ENCODE results near the gene COG4.
"Not testable (repeated sequence)": the region's sequence is repeated elsewhere in the genome, so short reads cannot be mapped to it uniquely, and the experiment has no call there.

The COG4 gene

GRCh38 chr16:70551788-70552187, 28.4 kb upstream of the COG4 start:
- no peaks in the 10 kb centered on the region for H3K4me1 Mint-ChIP-seq
- H3K36me3 Mint-ChIP-seq = peaks cover 62% of the 10 kb centered on the region
- no peak overlapping the region for H3K4me3 Mint-ChIP-seq
- CTCF ChIA-PET = no interaction called here
- DNase-seq = no peak
- no peaks in the 10 kb centered on the region for H3K9me3 Mint-ChIP-seq
- H3K27me3 Mint-ChIP-seq = no peaks in the 10 kb centered on the region
- H3K27ac Mint-ChIP-seq = no peak overlapping the region

DNA sequence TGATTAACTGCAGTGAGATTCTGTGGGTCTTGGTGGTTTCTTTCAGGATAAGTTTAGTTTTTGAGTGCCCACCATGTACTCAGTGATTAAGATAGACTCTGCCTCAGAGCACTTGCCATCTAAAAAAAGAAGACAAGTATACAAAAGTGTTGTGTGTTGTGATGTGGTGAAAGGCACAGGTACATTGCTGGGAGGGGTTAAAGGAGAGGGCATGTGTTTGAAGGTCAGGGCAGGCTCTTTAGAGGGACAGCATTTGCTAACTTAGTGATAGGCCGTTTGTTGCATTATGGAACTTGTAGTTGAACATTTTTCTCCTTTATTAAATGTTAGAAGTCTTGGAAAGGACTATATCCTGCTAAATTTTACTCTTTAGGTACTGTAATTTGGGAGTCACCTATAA, 26.7 kb upstream of the COG4 start:
- no peaks in the 10 kb centered on the region for H3K27me3 Mint-ChIP-seq
- H3K4me3 Mint-ChIP-seq = no peak overlapping the region
- no peak for DNase-seq
- CTCF ChIA-PET = interaction anchor here (0.6 kb wide), 1 partner anchor 283 kb away, joined by 4 read pairs; no protein-coding TSS in a partner anchor
- H3K4me1 Mint-ChIP-seq = no peaks in the 10 kb centered on the region
- H3K27ac Mint-ChIP-seq = peak overlapping the region; percentile 45
- H3K36me3 Mint-ChIP-seq = peaks cover 59% of the 10 kb centered on the region
- H3K9me3 Mint-ChIP-seq = no peaks in the 10 kb centered on the region

GRCh38 chr16:70548936-70549335, 25.6 kb upstream of the COG4 start:
- Mint-ChIP-seq H3K9me3 (no peaks in the 10 kb centered on the region), H3K4me1 (no peaks in the 10 kb centered on the region)
- no peak for DNase-seq

DNA sequence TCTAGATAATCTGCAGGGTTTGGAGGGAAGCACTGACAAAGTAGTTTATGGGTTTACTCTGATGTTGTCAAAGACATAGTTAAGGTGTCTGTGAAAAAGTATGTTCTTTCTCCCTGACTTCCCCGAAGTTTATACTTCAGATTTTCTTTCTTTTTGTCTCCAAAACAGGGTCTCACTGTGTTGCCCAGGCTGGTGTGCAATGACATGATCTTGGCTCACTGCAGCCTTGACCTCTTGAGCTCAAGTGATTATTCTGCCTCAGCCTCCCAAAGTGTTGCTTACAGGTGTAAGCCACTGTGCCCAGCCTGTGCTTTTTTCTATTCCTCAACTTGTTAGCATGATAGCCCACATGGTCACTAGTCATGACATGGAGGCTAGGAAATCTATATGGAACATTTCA, 21.2 kb upstream of the COG4 start:
- CTCF ChIA-PET = no interaction called here

More at GRCh38 chr16:70548936-70549335, 25.6 kb upstream of the COG4 start:
- H3K36me3 Mint-ChIP-seq = peaks cover 58% of the 10 kb centered on the region
- CTCF ChIA-PET = interaction anchor here (1.3 to 2.0 kb wide), 2 partner anchors 12 to 223 kb away, joined by 4 to 5 read pairs; no protein-coding TSS in a partner anchor
- H3K27ac Mint-ChIP-seq = no peak overlapping the region
- H3K27me3 Mint-ChIP-seq = no peaks in the 10 kb centered on the region
- no peak overlapping the region for H3K4me3 Mint-ChIP-seq

GRCh38 chr16:70540994-70541393, 17.6 kb upstream of the COG4 start:
- Mint-ChIP-seq H3K27ac (no peak overlapping the region), H3K4me1 (peaks cover 2% of the 10 kb centered on the region), H3K4me3 (no peak overlapping the region), H3K36me3 (peaks cover 57% of the 10 kb centered on the region), H3K9me3 (no peaks in the 10 kb centered on the region), H3K27me3 (no peaks in the 10 kb centered on the region)
- CTCF ChIA-PET = interaction anchor here (0.9 kb wide), 1 partner anchor 10 kb away, joined by 3 read pairs; no protein-coding TSS in a partner anchor
- no peak for DNase-seq

More for the DNA sequence above, 21.2 kb upstream of the COG4 start:
- Mint-ChIP-seq H3K4me1 (no peaks in the 10 kb centered on the region), H3K9me3 (no peaks in the 10 kb centered on the region), H3K4me3 (no peak overlapping the region), H3K36me3 (peaks cover 55% of the 10 kb centered on the region), H3K27ac (no peak overlapping the region), H3K27me3 (no peaks in the 10 kb centered on the region)
- DNase-seq = no peak

DNA sequence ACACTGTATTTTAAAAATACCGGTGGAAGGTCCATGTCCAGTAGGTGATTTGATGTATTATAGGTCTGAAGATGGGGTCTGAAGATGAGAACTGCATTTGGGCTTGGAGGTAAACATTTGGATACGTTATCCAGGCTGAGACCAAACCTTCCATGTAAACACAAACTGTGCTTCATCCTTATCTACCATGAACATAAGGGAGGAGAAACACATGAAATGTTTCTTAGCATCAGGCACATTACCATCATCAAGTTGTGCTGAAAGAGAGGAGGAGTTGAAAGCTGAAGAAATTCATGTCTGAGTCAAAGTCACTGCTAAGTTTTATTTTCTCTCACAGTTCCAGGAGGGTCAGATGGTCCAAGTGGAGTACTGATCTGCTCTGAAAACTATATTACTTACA, 11.6 kb upstream of the COG4 start:
- Mint-ChIP-seq H3K36me3 (peaks cover 64% of the 10 kb centered on the region), H3K4me3 (no peak overlapping the region), H3K4me1 (peaks cover 15% of the 10 kb centered on the region), H3K27ac (no peak overlapping the region), H3K9me3 (no peaks in the 10 kb centered on the region), H3K27me3 (no peaks in the 10 kb centered on the region)
- CTCF ChIA-PET = no interaction called here
- no peak for DNase-seq

DNA sequence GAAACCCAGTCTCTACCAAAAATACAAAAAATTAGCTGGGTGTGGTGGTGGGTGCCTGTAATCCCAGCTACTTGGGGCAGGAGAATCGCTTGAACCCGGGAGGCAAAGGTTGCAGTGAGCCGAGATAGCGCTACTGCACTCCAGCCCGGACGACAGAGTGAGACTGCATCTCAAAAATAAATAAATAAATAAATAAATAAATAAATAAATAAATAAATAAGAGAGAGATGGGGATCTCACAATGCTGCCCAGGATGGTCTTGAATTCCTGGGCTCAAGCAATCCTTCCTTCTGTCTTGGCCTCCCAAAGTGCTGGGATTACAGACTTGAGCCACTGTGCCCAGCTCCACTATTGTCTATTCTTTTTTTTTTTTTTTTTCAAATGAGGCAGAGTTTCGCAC, 6.6 kb upstream of the COG4 start:
- Mint-ChIP-seq H3K4me1 (peaks cover 49% of the 10 kb centered on the region), H3K36me3 (peaks cover 69% of the 10 kb centered on the region)
- not testable (repeated sequence) for H3K27me3 Mint-ChIP-seq, H3K4me3 Mint-ChIP-seq, H3K27ac Mint-ChIP-seq, DNase-seq, H3K9me3 Mint-ChIP-seq
- CTCF ChIA-PET = interaction anchor here (0.7 to 1.5 kb wide), 3 partner anchors 12 to 263 kb away, joined by 3 read pairs; no protein-coding TSS in a partner anchor

GRCh38 chr16:70529051-70529777, 5.9 kb upstream of the COG4 start:
- CTCF ChIA-PET = interaction anchor here (0.9 to 1.1 kb wide), 2 partner anchors 9 to 12 kb away, joined by 3 read pairs; no protein-coding TSS in a partner anchor
- no peaks in the 10 kb centered on the region for H3K9me3 Mint-ChIP-seq
- H3K27me3 Mint-ChIP-seq = no peaks in the 10 kb centered on the region
- peaks cover 66% of the 10 kb centered on the region for H3K36me3 Mint-ChIP-seq
- H3K27ac Mint-ChIP-seq = no peak overlapping the region
- DNase-seq = no peak
- no peak overlapping the region for H3K4me3 Mint-ChIP-seq
- H3K4me1 Mint-ChIP-seq = peaks cover 48% of the 10 kb centered on the region

- Mint-ChIP-seq H3K4me1 (peaks cover 46% of the 10 kb centered on the region), H3K27ac (no peak overlapping the region), H3K9me3 (no peaks in the 10 kb centered on the region), H3K36me3 (peaks cover 68% of the 10 kb centered on the region), H3K27me3 (no peaks in the 10 kb centered on the region), H3K4me3 (peak overlapping the region; percentile 64)
- DNase-seq = no peak
- CTCF ChIA-PET = interaction anchor here (0.6 kb wide), 1 partner anchor 174 kb away, joined by 3 read pairs; no protein-coding TSS in a partner anchor
These were observed 4.1 kb upstream of the COG4 start for GRCh38 chr16:70527315-70527996.

DNA sequence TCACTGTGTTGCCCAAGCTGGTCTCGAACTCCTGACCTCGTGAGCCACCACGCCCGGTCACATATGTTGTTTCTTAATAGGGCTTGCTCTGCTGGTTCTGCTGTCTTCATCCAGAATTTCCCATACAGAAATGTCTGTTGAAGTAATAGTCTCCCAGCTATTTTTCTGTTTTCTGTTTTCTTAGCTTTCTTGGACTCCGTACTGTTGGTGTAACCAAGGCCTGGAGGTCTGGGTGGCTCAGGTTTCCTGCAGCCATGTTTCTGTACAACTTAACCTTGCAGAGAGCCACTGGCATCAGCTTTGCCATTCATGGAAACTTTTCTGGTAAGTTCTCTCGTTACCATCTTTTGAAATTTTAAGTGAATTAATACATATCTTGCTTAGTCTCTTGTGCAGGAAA, 3.0 kb upstream of the COG4 start:
- no peak for DNase-seq
- CTCF ChIA-PET = interaction anchor here (1.3 kb wide), 1 partner anchor 17 kb away, joined by 7 read pairs; no protein-coding TSS in a partner anchor

GRCh38 chr16:70524399-70524825, 1.1 kb upstream of the COG4 start:
- CTCF ChIA-PET = interaction anchor here (1.0 to 1.6 kb wide), 4 partner anchors 15 to 144 kb away, joined by 3 to 5 read pairs (median 4); no protein-coding TSS in a partner anchor
- DNase-seq = peak; percentile 44
- H3K27me3 Mint-ChIP-seq, H3K9me3 Mint-ChIP-seq: not testable (repeated sequence)
- Mint-ChIP-seq H3K36me3 (peaks cover 64% of the 10 kb centered on the region), H3K27ac (peak overlapping the region; percentile 99), H3K4me1 (peaks cover 66% of the 10 kb centered on the region), H3K4me3 (peak overlapping the region; percentile 99)

More for the DNA sequence above, 3.0 kb upstream of the COG4 start:
- Mint-ChIP-seq H3K36me3 (peaks cover 65% of the 10 kb centered on the region), H3K27me3 (no peaks in the 10 kb centered on the region), H3K9me3 (no peaks in the 10 kb centered on the region), H3K4me3 (peak overlapping the region; percentile 64), H3K27ac (peak overlapping the region; percentile 83), H3K4me1 (peaks cover 56% of the 10 kb centered on the region)

DNA sequence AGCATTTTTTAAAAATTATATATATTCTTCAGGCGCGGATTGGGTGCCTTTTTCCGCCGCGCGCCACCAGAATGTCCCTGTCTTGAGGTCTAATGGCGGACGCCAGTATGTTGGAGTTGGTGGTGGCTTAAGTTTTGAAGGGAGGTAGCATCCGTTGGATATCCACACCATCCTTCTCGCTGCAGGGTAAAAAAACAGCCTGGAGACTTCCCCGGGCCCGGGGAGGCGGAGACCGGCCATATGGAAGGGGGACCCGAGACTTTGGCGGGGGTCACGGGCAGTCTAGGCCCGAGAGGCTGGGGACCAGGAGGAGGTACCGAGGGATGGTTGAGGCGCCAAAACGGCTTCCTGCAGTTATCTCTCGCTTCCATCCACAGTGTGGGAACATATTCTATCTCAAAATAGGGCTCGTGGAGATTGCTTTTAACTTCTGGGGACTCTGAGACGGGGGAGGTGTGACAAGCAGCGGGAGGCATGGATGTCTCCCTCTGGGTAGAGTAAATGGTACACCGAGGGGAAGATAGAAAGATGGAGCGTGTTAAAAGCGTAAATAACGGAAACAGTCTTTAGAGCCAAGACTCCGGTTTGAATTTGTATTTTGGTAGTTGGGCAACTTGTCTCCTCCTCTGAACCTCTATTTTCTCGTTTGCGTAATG, 517 bp upstream of the COG4 start, which contains the start of gene SF3B3:
Gene SF3B3, plus strand, starts transcription at position 74 of the 656 bp plus-strand sequence. CDS start 2,841 bp downstream, outside the sequence.
- Mint-ChIP-seq H3K4me3 (peak within 1 kb of the TSS; percentile 99), H3K27me3 (no peaks in the 10 kb centered on the region), H3K9me3 (no peaks in the 10 kb centered on the region), H3K27ac (peak within 1 kb of the TSS; percentile 99), H3K4me1 (peaks cover 61% of the 10 kb centered on the region), H3K36me3 (peaks cover 60% of the 10 kb centered on the region)
- DNase-seq = peak; percentile 80
- CTCF ChIA-PET = interaction anchor here (1.1 kb wide), 1 partner anchor 15 kb away, joined by 5 read pairs; no protein-coding TSS in a partner anchor

GRCh38 chr16:70522216-70523075, 908 bp downstream of the COG4 start:
- H3K4me1 Mint-ChIP-seq = peaks cover 50% of the 10 kb centered on the region
- peak overlapping the region; percentile 99 for H3K4me3 Mint-ChIP-seq
- CTCF ChIA-PET = interaction anchor here (1.0 to 1.1 kb wide), 2 partner anchors 14 to 215 kb away, joined by 3 to 6 read pairs; no protein-coding TSS in a partner anchor
- H3K27me3 Mint-ChIP-seq = no peaks in the 10 kb centered on the region
- peaks cover 59% of the 10 kb centered on the region for H3K36me3 Mint-ChIP-seq
- no peaks in the 10 kb centered on the region for H3K9me3 Mint-ChIP-seq
- peak overlapping the region; percentile 99 for H3K27ac Mint-ChIP-seq
- DNase-seq = peak; percentile 29

All from activated naive CD4-positive, alpha-beta T cell treated with anti-CD3 and anti-CD28 coated beads, Interleukin-2, amount 10 ng/mL, durations not matched to agents 7 days and 5 days (primary cell).